ENCODE results near the gene CARM1. TPM values are rescaled to one million over a fixed set of nuclear protein-coding genes. Genes with fewer than 3 reads are reported as not detected.

The CARM1 gene
- total and polyA plus RNA-seq, 2 experiments from 2014 or later, result 43.3 to 118 TPM

GRCh38 chr19:10895920-10896319 lies 24.6 kb downstream of the CARM1 start:
- peaks cover 15% of the 10 kb centered on the region for H3K27me3 Mint-ChIP-seq (ENCODE audit: insufficient read depth, low read depth, poor library complexity)
- Histone ChIP-seq H2AFZ (no peak overlapping the region), H3K9me2 (ENCODE audit: insufficient read depth) (no peaks in the 10 kb centered on the region), H3K27ac (ENCODE audit: low read depth) (no peak overlapping the region), H3F3A (replicated peaks; ENCODE audit: low read depth) (peaks cover 20% of the 10 kb centered on the region; the same call in 1 of the 2 replicates), H3K36me3 (ENCODE audit: insufficient read depth) (no peaks in the 10 kb centered on the region), H4K20me1 (replicated peaks; ENCODE audit: insufficient read depth) (peaks cover 8% of the 10 kb centered on the region), H3K27me3 (ENCODE audit: insufficient read depth) (no peaks in the 10 kb centered on the region), H3K79me2 (replicated peaks; ENCODE audit: insufficient read depth) (peaks cover 85% of the 10 kb centered on the region), H3K4me3 (no peak overlapping the region), H3K4me1 (ENCODE audit: insufficient read depth) (peaks cover 46% of the 10 kb centered on the region), H3K4me2 (no peak overlapping the region)
- peaks cover 47% of the 10 kb centered on the region for H3K4me1 Mint-ChIP-seq
- peaks cover 5% of the 10 kb centered on the region; the same call in 1 of the 3 replicates for H3K36me3 Mint-ChIP-seq (ENCODE audit: low read depth)
- ATAC-seq (peak; percentile 52), DNase-seq (ENCODE audit: low spot score) (peak; percentile 74)
- TF ChIP-seq, protein P1, sequence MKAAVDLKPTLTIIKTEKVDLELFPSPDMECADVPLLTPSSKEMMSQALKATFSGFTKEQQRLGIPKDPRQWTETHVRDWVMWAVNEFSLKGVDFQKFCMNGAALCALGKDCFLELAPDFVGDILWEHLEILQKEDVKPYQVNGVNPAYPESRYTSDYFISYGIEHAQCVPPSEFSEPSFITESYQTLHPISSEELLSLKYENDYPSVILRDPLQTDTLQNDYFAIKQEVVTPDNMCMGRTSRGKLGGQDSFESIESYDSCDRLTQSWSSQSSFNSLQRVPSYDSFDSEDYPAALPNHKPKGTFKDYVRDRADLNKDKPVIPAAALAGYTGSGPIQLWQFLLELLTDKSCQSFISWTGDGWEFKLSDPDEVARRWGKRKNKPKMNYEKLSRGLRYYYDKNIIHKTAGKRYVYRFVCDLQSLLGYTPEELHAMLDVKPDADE (IDR thresholded peaks at IDR 0.05), result no peak
- TF ChIP-seq POLR2AphosphoS5 (IDR thresholded peaks at IDR 0.05; ENCODE audit: low read depth), result no peak
- TF ChIP-seq, protein P2, sequence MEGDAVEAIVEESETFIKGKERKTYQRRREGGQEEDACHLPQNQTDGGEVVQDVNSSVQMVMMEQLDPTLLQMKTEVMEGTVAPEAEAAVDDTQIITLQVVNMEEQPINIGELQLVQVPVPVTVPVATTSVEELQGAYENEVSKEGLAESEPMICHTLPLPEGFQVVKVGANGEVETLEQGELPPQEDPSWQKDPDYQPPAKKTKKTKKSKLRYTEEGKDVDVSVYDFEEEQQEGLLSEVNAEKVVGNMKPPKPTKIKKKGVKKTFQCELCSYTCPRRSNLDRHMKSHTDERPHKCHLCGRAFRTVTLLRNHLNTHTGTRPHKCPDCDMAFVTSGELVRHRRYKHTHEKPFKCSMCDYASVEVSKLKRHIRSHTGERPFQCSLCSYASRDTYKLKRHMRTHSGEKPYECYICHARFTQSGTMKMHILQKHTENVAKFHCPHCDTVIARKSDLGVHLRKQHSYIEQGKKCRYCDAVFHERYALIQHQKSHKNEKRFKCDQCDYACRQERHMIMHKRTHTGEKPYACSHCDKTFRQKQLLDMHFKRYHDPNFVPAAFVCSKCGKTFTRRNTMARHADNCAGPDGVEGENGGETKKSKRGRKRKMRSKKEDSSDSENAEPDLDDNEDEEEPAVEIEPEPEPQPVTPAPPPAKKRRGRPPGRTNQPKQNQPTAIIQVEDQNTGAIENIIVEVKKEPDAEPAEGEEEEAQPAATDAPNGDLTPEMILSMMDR (conservative IDR thresholded peaks at IDR 0.05; ENCODE audit: low read depth in 2 of 2), result peak; percentile 47 to 75
- H3K27ac Mint-ChIP-seq, result peak overlapping the region; percentile 11; the same call in 1 of the 2 replicates
- H3K9me3 Mint-ChIP-seq, result no peaks in the 10 kb centered on the region
- no peak overlapping the region for H3K4me3 Mint-ChIP-seq

GRCh38 chr19:10896851-10897526 lies 25.6 kb downstream of the CARM1 start:
- Histone ChIP-seq H3K27ac (ENCODE audit: low read depth) (peak overlapping the region; percentile 86; the same call in 1 of the 2 replicates), H3K4me2 (no peak overlapping the region), H3K36me3 (ENCODE audit: insufficient read depth) (no peaks in the 10 kb centered on the region), H3K9me2 (ENCODE audit: insufficient read depth) (no peaks in the 10 kb centered on the region), H3K27me3 (ENCODE audit: insufficient read depth) (no peaks in the 10 kb centered on the region), H3F3A (replicated peaks; ENCODE audit: low read depth) (peaks cover 15% of the 10 kb centered on the region; the same call in 1 of the 2 replicates), H3K79me2 (replicated peaks; ENCODE audit: insufficient read depth) (peaks cover 84% of the 10 kb centered on the region), H4K20me1 (replicated peaks; ENCODE audit: insufficient read depth) (peaks cover 8% of the 10 kb centered on the region), H3K4me1 (ENCODE audit: insufficient read depth) (peaks cover 35% of the 10 kb centered on the region), H2AFZ (no peak overlapping the region), H3K4me3 (no peak overlapping the region)
- peaks cover 36% of the 10 kb centered on the region for H3K4me1 Mint-ChIP-seq
- H3K27me3 Mint-ChIP-seq (ENCODE audit: insufficient read depth, low read depth, poor library complexity), result peaks cover 15% of the 10 kb centered on the region
- no peak for DNase-seq (ENCODE audit: low spot score)
- no peak overlapping the region for H3K27ac Mint-ChIP-seq
- H3K9me3 Mint-ChIP-seq, result no peaks in the 10 kb centered on the region
- H3K36me3 Mint-ChIP-seq (ENCODE audit: low read depth), result peaks cover 5% of the 10 kb centered on the region; the same call in 1 of the 3 replicates
- no peak for ATAC-seq
- no peak overlapping the region for H3K4me3 Mint-ChIP-seq
- TF ChIP-seq STAT1 (IDR thresholded peaks at IDR 0.05; ENCODE audit: unreplicated experiment), result no peak
- no peak for TF ChIP-seq ZNF462 (CRISPR knock-in tag; IDR thresholded peaks at IDR 0.05)
- TF ChIP-seq, protein P2 (conservative IDR thresholded peaks at IDR 0.05; ENCODE audit: low read depth in 2 of 2), result no peak
- no peak for TF ChIP-seq ZNF331 (CRISPR knock-in tag; IDR thresholded peaks at IDR 0.05; ENCODE audit: low read depth)
- TF ChIP-seq JUNB (IDR thresholded peaks at IDR 0.05; ENCODE audit: unreplicated experiment), result no peak
- no peak for TF ChIP-seq NANOG (IDR thresholded peaks at IDR 0.05; ENCODE audit: borderline replicate concordance)
- TF ChIP-seq EZH2 (IDR thresholded peaks at IDR 0.05; ENCODE audit: low read depth, unreplicated experiment), result no peak
